Measurements from ENCODE around the gene CCL23.

DNA sequence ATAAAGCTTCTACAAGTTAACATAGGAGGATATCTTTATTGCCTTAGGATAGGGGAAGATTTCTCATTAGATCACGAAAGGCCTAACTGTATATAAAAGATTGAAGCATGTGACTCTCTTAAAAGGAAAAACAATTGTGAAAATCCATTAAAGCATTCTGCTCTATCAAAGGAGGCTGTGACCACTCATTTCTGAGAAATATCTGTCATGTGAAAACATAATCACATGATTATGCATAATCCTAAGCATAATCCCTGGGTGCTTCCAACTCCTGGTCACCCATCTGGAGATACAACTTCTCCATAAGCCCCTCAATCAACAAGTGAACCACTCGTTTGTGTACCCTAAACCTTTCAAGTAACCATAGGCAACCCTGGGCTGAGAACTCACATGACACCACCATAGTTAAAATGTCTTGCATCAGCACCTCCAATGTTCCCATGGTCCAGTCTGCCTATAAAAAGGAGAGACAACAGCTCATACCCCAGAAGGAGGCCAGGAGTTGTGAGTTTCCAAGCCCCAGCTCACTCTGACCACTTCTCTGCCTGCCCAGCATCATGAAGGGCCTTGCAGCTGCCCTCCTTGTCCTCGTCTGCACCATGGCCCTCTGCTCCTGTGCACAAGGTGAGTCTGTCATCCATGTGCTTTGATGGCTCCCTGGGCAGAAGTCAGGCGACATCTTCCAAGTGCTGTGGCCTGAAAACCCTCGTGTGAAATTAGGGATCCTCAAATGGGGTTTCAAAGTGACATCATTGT is 46.2 kb upstream of the CCL23 start, which contains the start of gene CCL18:
- TF ChIP-seq, protein P1, sequence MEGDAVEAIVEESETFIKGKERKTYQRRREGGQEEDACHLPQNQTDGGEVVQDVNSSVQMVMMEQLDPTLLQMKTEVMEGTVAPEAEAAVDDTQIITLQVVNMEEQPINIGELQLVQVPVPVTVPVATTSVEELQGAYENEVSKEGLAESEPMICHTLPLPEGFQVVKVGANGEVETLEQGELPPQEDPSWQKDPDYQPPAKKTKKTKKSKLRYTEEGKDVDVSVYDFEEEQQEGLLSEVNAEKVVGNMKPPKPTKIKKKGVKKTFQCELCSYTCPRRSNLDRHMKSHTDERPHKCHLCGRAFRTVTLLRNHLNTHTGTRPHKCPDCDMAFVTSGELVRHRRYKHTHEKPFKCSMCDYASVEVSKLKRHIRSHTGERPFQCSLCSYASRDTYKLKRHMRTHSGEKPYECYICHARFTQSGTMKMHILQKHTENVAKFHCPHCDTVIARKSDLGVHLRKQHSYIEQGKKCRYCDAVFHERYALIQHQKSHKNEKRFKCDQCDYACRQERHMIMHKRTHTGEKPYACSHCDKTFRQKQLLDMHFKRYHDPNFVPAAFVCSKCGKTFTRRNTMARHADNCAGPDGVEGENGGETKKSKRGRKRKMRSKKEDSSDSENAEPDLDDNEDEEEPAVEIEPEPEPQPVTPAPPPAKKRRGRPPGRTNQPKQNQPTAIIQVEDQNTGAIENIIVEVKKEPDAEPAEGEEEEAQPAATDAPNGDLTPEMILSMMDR (IDR thresholded peaks at IDR 0.05) = no peak
- TF ChIP-seq POLR2AphosphoS5 (IDR thresholded peaks at IDR 0.05) (no peak), POLR2A (IDR thresholded peaks at IDR 0.05) (no peak)
